ENCODE data around the gene LENG1. TPM values are rescaled to one million over a fixed set of nuclear protein-coding genes. Genes with fewer than 3 reads are reported as not detected.

LENG1 gene
- polyA plus RNA-seq, 3 donors from 2014 or later = 2.6 to 14.0 (median 13.5) TPM

GRCh38 chr19:54153731-54154326, 5.7 kb downstream of the LENG1 start:
- Mint-ChIP-seq H3K27ac (peak overlapping the region in 4 of 6 donors; percentile 2 to 70 (median 38)), H3K4me3 (no peak overlapping the region), H3K9me3 (no peaks in the 10 kb centered on the region), H3K27me3 (ENCODE audit: low read depth in 3 of 3) (peaks cover 2 to 6% (median 2%) of the 10 kb centered on the region in 3 donors), H3K36me3 (peaks cover 5 to 30% (median 14%) of the 10 kb centered on the region in 3 donors), H3K4me1 (peaks cover 16 to 19% of the 10 kb centered on the region in 2 donors)
- no peak for DNase-seq

- H3K4me3 Mint-ChIP-seq = no peak overlapping the region
- H3K9me3 Mint-ChIP-seq = no peaks in the 10 kb centered on the region
- no peak for DNase-seq
- peaks cover 6 to 33% (median 14%) of the 10 kb centered on the region in 3 donors for H3K36me3 Mint-ChIP-seq
- peaks cover 8 to 11% of the 10 kb centered on the region in 2 donors for H3K4me1 Mint-ChIP-seq
- peak overlapping the region in 4 of 6 donors; percentile 41 to 70 (median 52) for H3K27ac Mint-ChIP-seq
- peaks cover 2 to 6% (median 2%) of the 10 kb centered on the region in 3 donors for H3K27me3 Mint-ChIP-seq (ENCODE audit: low read depth in 3 of 3)
Measured at GRCh38 chr19:54152878-54153524, 6.5 kb downstream of the LENG1 start.

- Mint-ChIP-seq H3K27ac (no peak overlapping the region), H3K36me3 (peaks cover 6 to 33% (median 14%) of the 10 kb centered on the region in 3 donors), H3K9me3 (no peaks in the 10 kb centered on the region), H3K4me1 (peaks cover 7 to 10% of the 10 kb centered on the region in 2 donors), H3K27me3 (ENCODE audit: low read depth in 3 of 3) (peaks cover 2 to 6% (median 2%) of the 10 kb centered on the region in 3 donors), H3K4me3 (no peak overlapping the region)
- no peak for DNase-seq
Measured at GRCh38 chr19:54152267-54152666, 7.3 kb downstream of the LENG1 start.

- peak overlapping the region in 2 of 6 donors; percentile 40 to 88 for H3K27ac Mint-ChIP-seq
- peaks cover 3 to 33% (median 9%) of the 10 kb centered on the region in 3 donors for H3K36me3 Mint-ChIP-seq
- no peak overlapping the region for H3K4me3 Mint-ChIP-seq
Measured at GRCh38 chr19:54151362-54152035, 8.0 kb downstream of the LENG1 start.

GRCh38 chr19:54149021-54149812, 10.3 kb downstream of the LENG1 start:
- Mint-ChIP-seq H3K4me1 (peaks cover 0 to 3% of the 10 kb centered on the region in 2 donors), H3K4me3 (no peak overlapping the region), H3K27ac (peak overlapping the region in 2 of 6 donors; percentile 19 to 23), H3K36me3 (peaks cover 6 to 31% (median 10%) of the 10 kb centered on the region in 3 donors), H3K27me3 (ENCODE audit: low read depth in 3 of 3) (peaks cover 2 to 6% (median 3%) of the 10 kb centered on the region in 3 donors), H3K9me3 (no peaks in the 10 kb centered on the region)
- DNase-seq = no peak

More at GRCh38 chr19:54151362-54152035, 8.0 kb downstream of the LENG1 start:
- no peak for DNase-seq
- H3K4me1 Mint-ChIP-seq = peaks cover 0 to 8% of the 10 kb centered on the region in 2 donors
- peaks cover 2 to 6% (median 2%) of the 10 kb centered on the region in 3 donors for H3K27me3 Mint-ChIP-seq (ENCODE audit: low read depth in 3 of 3)
- H3K9me3 Mint-ChIP-seq = no peaks in the 10 kb centered on the region

GRCh38 chr19:54148158-54148557, 11.4 kb downstream of the LENG1 start:
- H3K4me3 Mint-ChIP-seq = no peak overlapping the region
- H3K27ac Mint-ChIP-seq = no peak overlapping the region
- H3K27me3 Mint-ChIP-seq (ENCODE audit: low read depth in 3 of 3) = peaks cover under 1 to 7% (median 1%) of the 10 kb centered on the region in 3 donors
- DNase-seq = no peak
- H3K36me3 Mint-ChIP-seq = peaks cover 11 to 37% (median 18%) of the 10 kb centered on the region in 3 donors
- peaks cover 0 to 2% of the 10 kb centered on the region in 2 donors for H3K4me1 Mint-ChIP-seq
- H3K9me3 Mint-ChIP-seq = no peaks in the 10 kb centered on the region

GRCh38 chr19:54147676-54148075, 11.8 kb downstream of the LENG1 start:
- Mint-ChIP-seq H3K4me1 (peaks cover 0 to 2% of the 10 kb centered on the region in 2 donors), H3K36me3 (peaks cover 11 to 41% (median 18%) of the 10 kb centered on the region in 3 donors), H3K27me3 (ENCODE audit: low read depth in 3 of 3) (peaks cover 0 to 6% (median 0%) of the 10 kb centered on the region in 3 donors), H3K4me3 (no peak overlapping the region), H3K9me3 (no peaks in the 10 kb centered on the region), H3K27ac (peak overlapping the region in 1 of 6 donors; percentile 17)
- no peak for DNase-seq

GRCh38 chr19:54145541-54146158, 13.9 kb downstream of the LENG1 start:
- Mint-ChIP-seq H3K4me1 (peaks cover 8 to 20% of the 10 kb centered on the region in 2 donors), H3K9me3 (no peaks in the 10 kb centered on the region), H3K36me3 (peaks cover 11 to 37% (median 18%) of the 10 kb centered on the region in 3 donors), H3K27me3 (ENCODE audit: low read depth in 3 of 3) (peaks cover 0 to 9% (median 0%) of the 10 kb centered on the region in 3 donors), H3K4me3 (no peak overlapping the region), H3K27ac (no peak overlapping the region)
- DNase-seq = no peak

GRCh38 chr19:54142166-54142780, 17.2 kb downstream of the LENG1 start:
- H3K27ac Mint-ChIP-seq = peak overlapping the region in 3 of 6 donors; percentile 0 to 78 (median 2)
- no peak for DNase-seq
- peak overlapping the region in 1 of 5 donors; percentile 12 for H3K4me3 Mint-ChIP-seq
- no peaks in the 10 kb centered on the region for H3K9me3 Mint-ChIP-seq
- H3K27me3 Mint-ChIP-seq (ENCODE audit: low read depth in 3 of 3) = peaks cover 4 to 13% (median 8%) of the 10 kb centered on the region in 3 donors
- H3K36me3 Mint-ChIP-seq = peaks cover 9 to 32% (median 18%) of the 10 kb centered on the region in 3 donors
- peaks cover 29 to 43% of the 10 kb centered on the region in 2 donors for H3K4me1 Mint-ChIP-seq

- H3K4me1 Mint-ChIP-seq = peaks cover 34 to 49% of the 10 kb centered on the region in 2 donors
- H3K27ac Mint-ChIP-seq = peak overlapping the region in 2 of 6 donors; percentile 35 to 56
- no peak for DNase-seq
- H3K4me3 Mint-ChIP-seq = peak overlapping the region in 1 of 5 donors; percentile 35
- peaks cover 9 to 25% (median 18%) of the 10 kb centered on the region in 3 donors for H3K36me3 Mint-ChIP-seq
- no peaks in the 10 kb centered on the region for H3K9me3 Mint-ChIP-seq
- H3K27me3 Mint-ChIP-seq (ENCODE audit: low read depth in 3 of 3) = peaks cover 8 to 19% (median 10%) of the 10 kb centered on the region in 3 donors
Measured at GRCh38 chr19:54141356-54141755, 18.2 kb downstream of the LENG1 start.

GRCh38 chr19:54138489-54139256, 20.8 kb downstream of the LENG1 start:
- Mint-ChIP-seq H3K4me1 (peaks cover 42 to 55% of the 10 kb centered on the region in 2 donors), H3K27ac (peak overlapping the region; percentile 67 to 92 (median 89)), H3K9me3 (no peaks in the 10 kb centered on the region), H3K4me3 (peak overlapping the region; percentile 81 to 91 (median 87)), H3K27me3 (ENCODE audit: low read depth in 3 of 3) (peaks cover 10 to 20% (median 12%) of the 10 kb centered on the region in 3 donors), H3K36me3 (peaks cover under 1 to 9% (median 3%) of the 10 kb centered on the region in 3 donors)
- DNase-seq = peak in 1 of 3 donors; percentile 14

Measured in immature natural killer cell (primary cell).